Measurements from ENCODE around the gene ZNF488. TPM values are rescaled to one million over a fixed set of nuclear protein-coding genes. Genes with fewer than 3 reads are reported as not detected.

Gene ZNF488
- polyA plus RNA-seq, 1 experiment, result 0.15 TPM

GRCh38 chr10:47325303-47326291, 58.5 kb downstream of the ZNF488 start:
- H3K4me3 ChIP-seq (ENCODE audit: low read depth, low read length), result no peak overlapping the region

GRCh38 chr10:47323636-47324296, 60.3 kb downstream of the ZNF488 start:
- TF ChIP-seq CTCF (IDR thresholded peaks at IDR 0.05; ENCODE audit: insufficient read depth, low read depth, low read length), result no peak
- DNase-seq (ENCODE audit: low read depth), result no peak
- Histone ChIP-seq H3K27me3 (ENCODE audit: control insufficient read depth, insufficient read depth, low read length) (peaks cover 3% of the 10 kb centered on the region), H3K36me3 (ENCODE audit: control insufficient read depth, insufficient read depth, low read length) (no peaks in the 10 kb centered on the region), H3K4me3 (ENCODE audit: low read depth, low read length) (no peak overlapping the region)
- CTCF ChIA-PET, result interaction anchor here (0.6 to 2.8 kb wide), 5 partner anchors 9 to 276 kb away, joined by 3 to 9 read pairs (median 6); no protein-coding TSS in a partner anchor
- POLR2A ChIA-PET, result no interaction called here

More at GRCh38 chr10:47325303-47326291, 58.5 kb downstream of the ZNF488 start:
- Histone ChIP-seq H3K36me3 (ENCODE audit: control insufficient read depth, insufficient read depth, low read length) (no peaks in the 10 kb centered on the region), H3K27me3 (ENCODE audit: control insufficient read depth, insufficient read depth, low read length) (peaks cover 1% of the 10 kb centered on the region)
- ChIA-PET POLR2A (no interaction called here), CTCF (interaction anchor here (1.0 to 2.8 kb wide), 3 partner anchors 15 to 278 kb away, joined by 3 to 8 read pairs (median 6); no protein-coding TSS in a partner anchor)
- no peak for DNase-seq (ENCODE audit: low read depth)
- TF ChIP-seq CTCF (IDR thresholded peaks at IDR 0.05; ENCODE audit: insufficient read depth, low read depth, low read length), result no peak

GRCh38 chr10:47323087-47323486, 61.0 kb downstream of the ZNF488 start:
- ChIA-PET POLR2A (no interaction called here), CTCF (interaction anchor here (0.6 to 2.8 kb wide), 5 partner anchors 10 to 275 kb away, joined by 3 to 9 read pairs (median 6); no protein-coding TSS in a partner anchor)
- no peak overlapping the region for H3K4me3 ChIP-seq (ENCODE audit: low read depth, low read length)
- H3K27me3 ChIP-seq (ENCODE audit: control insufficient read depth, insufficient read depth, low read length), result peaks cover 3% of the 10 kb centered on the region
- TF ChIP-seq CTCF (IDR thresholded peaks at IDR 0.05; ENCODE audit: insufficient read depth, low read depth, low read length), result no peak
- DNase-seq (ENCODE audit: low read depth), result no peak
- no peaks in the 10 kb centered on the region for H3K36me3 ChIP-seq (ENCODE audit: control insufficient read depth, insufficient read depth, low read length)

GRCh38 chr10:47322300-47323061, 61.6 kb downstream of the ZNF488 start, which contains the start of gene GDF2:
GDF2 (plus strand) TSS chr10:47322454; CDS start chr10:47322669, 215 bp downstream.
- no peak for DNase-seq (ENCODE audit: low read depth)
- H3K27me3 ChIP-seq (ENCODE audit: control insufficient read depth, insufficient read depth, low read length), result peaks cover 3% of the 10 kb centered on the region
- no peaks in the 10 kb centered on the region for H3K36me3 ChIP-seq (ENCODE audit: control insufficient read depth, insufficient read depth, low read length)
- no peak for TF ChIP-seq CTCF (IDR thresholded peaks at IDR 0.05; ENCODE audit: insufficient read depth, low read depth, low read length)
- CTCF ChIA-PET, result interaction anchor here (0.6 to 2.0 kb wide), 4 partner anchors 10 to 329 kb away, joined by 3 to 9 read pairs (median 6); no protein-coding TSS in a partner anchor
- no peak within 1 kb of the TSS for H3K4me3 ChIP-seq (ENCODE audit: low read depth, low read length)
- POLR2A ChIA-PET, result no interaction called here
